HCT116 (cell line): ENCODE measurements around the gene ZFP36L2. TPM values are rescaled to one million over a fixed set of nuclear protein-coding genes. Genes with fewer than 3 reads are reported as not detected.

Experiments used
- ATAC-seq: fragments of 200-7000 bp; cut with Tn5 transposase; 2 replicates; pipeline ENCODE4 v1.9.1; 2020; ENCODE audit warnings: mild to moderate bottlenecking, moderate library complexity
- BruUV-seq: library from RNA; stranded (reverse); fragments of 400-500 nt; replicated peaks from 2 replicates; lab custom pipeline; 2021; lab: Mats Ljungman, UMichigan
- CTCF ChIA-PET: fragments of 300-600 bp; sonication (Branson Sonifier 250); formaldehyde crosslinking; loops from one replicate; lab custom pipeline; 2021; ENCODE audit warnings: antibody characterized with exemption; lab: Charles Lee
- POLR2A ChIA-PET: fragments of 300-600, 350-600 bp; sonication (Branson Sonifier 250); formaldehyde crosslinking; loops from one replicate; lab custom pipeline; 2021; ENCODE audit warnings: antibody characterized with exemption; lab: Charles Lee
- RAD21 ChIA-PET, 2 experiments: fragments of 300-600 bp; sonication (Branson Sonifier 250); formaldehyde crosslinking; loops; one replicate each; lab custom pipeline; 2023; ENCODE audit warnings: low total read pairs in 2 of 2; ENCODE audit not compliant: uncharacterized antibody in 2 of 2, unreplicated experiment in 2 of 2, low non-redundant PET in 1 of 2; lab: Charles Lee
- DNase-seq: peaks from one replicate; pipeline ENCODE4 v3.0.0-alpha.2; 2010; ENCODE audit warnings: low read depth, low spot score
- H2AFZ ChIP-seq: fragments of 200-600 bp; shearing (Covaris generic), sonication (generic); 2 replicates; pipeline ENCODE4 v1.6.1; 2017; ENCODE audit warnings: low read depth, mixed run types, mixed read lengths, antibody characterized with exemption, low read length; ENCODE audit not compliant: poor library complexity, severe bottlenecking
- H3K27ac ChIP-seq: 2 replicates; pipeline ENCODE4 v1.5.1; 2012; ENCODE audit warnings: low read depth, low read length
- H3K27me3 ChIP-seq: fragments of 200-600 bp; sonication (generic); 2 replicates; pipeline ENCODE4 v1.6.1; 2016; ENCODE audit warnings: mixed run types, low read length, mixed read lengths; ENCODE audit not compliant: insufficient read depth
- H3K36me3 ChIP-seq, 2 experiments: fragments of 200-500 bp in 1 of 2; fragments of 200-600 bp in 1 of 2; sonication (Bioruptor generic) in 1 of 2; sonication (generic) in 1 of 2; 2 replicates each; pipeline versions ENCODE4 v1.5.1 to v1.6.1; 2014 to 2016; ENCODE audit warnings: low read length in 2 of 2, inconsistent platforms in 1 of 2, mixed read lengths in 1 of 2, mixed run types in 1 of 2; ENCODE audit not compliant: insufficient read depth in 2 of 2, control insufficient read depth in 1 of 2
- H3K4me1 ChIP-seq, 2 experiments: fragments of 200-600 bp in 1 of 2; sonication (generic) in 1 of 2; 2 replicates each; pipeline versions ENCODE4 v1.5.1 to v1.6.1; 2012 to 2017; ENCODE audit warnings: low read length in 2 of 2, inconsistent platforms in 1 of 2, mild to moderate bottlenecking in 1 of 2, mixed read lengths in 1 of 2, mixed run types in 1 of 2, moderate library complexity in 1 of 2; ENCODE audit not compliant: insufficient read depth in 2 of 2, control insufficient read depth in 1 of 2
- H3K4me2 ChIP-seq: fragments of 200-600 bp; sonication (generic); 2 replicates; pipeline ENCODE4 v1.6.1; 2017; ENCODE audit warnings: mixed run types, low read length, mixed read lengths
- H3K4me3 ChIP-seq, 2 experiments: fragments of 200-600 bp in 1 of 2; sonication (generic) in 1 of 2; replicated peaks in 1 of 2; 2 replicates each; pipeline ENCODE4 v1.5.1; 2011 to 2016; ENCODE audit warnings: low read length in 2 of 2, control low read depth in 1 of 2, low read depth in 1 of 2, mild to moderate bottlenecking in 1 of 2, mixed read lengths in 1 of 2, mixed run types in 1 of 2
- H3K79me2 ChIP-seq: fragments of 200-600 bp; sonication (generic); 2 replicates; pipeline ENCODE4 v1.6.1; 2017; ENCODE audit warnings: mild to moderate bottlenecking, mixed run types, low read length, moderate library complexity, mixed read lengths; ENCODE audit not compliant: insufficient read depth
- H3K9ac ChIP-seq: fragments of 200-600 bp; sonication (generic); 2 replicates; pipeline ENCODE4 v1.6.1; 2016; ENCODE audit warnings: low read length, mixed read lengths
- H3K9me2 ChIP-seq: fragments of 200-600 bp; sonication (generic), shearing (Covaris generic); 2 replicates; pipeline ENCODE4 v1.6.1; 2017; ENCODE audit warnings: mixed run types, mild to moderate bottlenecking, moderate library complexity; ENCODE audit not compliant: insufficient read depth
- H3K9me3 ChIP-seq, 2 experiments: fragments of 200-500 bp in 1 of 2; fragments of 200-600 bp in 1 of 2; sonication (Bioruptor generic) in 1 of 2; sonication (generic) in 1 of 2; 2 replicates each; pipeline ENCODE4 v1.6.1; 2014 to 2017; ENCODE audit warnings: low read length in 2 of 2, mixed read lengths in 2 of 2, inconsistent platforms in 1 of 2, low read depth in 1 of 2, mild to moderate bottlenecking in 1 of 2, mixed run types in 1 of 2, moderate library complexity in 1 of 2; ENCODE audit not compliant: control insufficient read depth in 1 of 2, insufficient read depth in 1 of 2
- H4K20me1 ChIP-seq: fragments of 200-600 bp; sonication (generic), shearing (Covaris generic); 2 replicates; pipeline ENCODE4 v1.6.1; 2017; ENCODE audit warnings: mixed run types, mild to moderate bottlenecking, moderate library complexity; ENCODE audit not compliant: insufficient read depth
- CBX3 ChIP-seq: IDR thresholded peaks from 2 replicates; pipeline ENCODE4 v1.6.1; 2012; ENCODE audit warnings: low read depth
- CEBPB ChIP-seq: IDR thresholded peaks from 2 replicates; pipeline ENCODE4 v1.6.1; 2012; ENCODE audit warnings: low read depth
- EGR1 ChIP-seq: IDR thresholded peaks from 2 replicates; pipeline ENCODE4 v1.6.1; 2012; ENCODE audit warnings: low read depth
- ELF1 ChIP-seq: IDR thresholded peaks from 2 replicates; pipeline ENCODE4 v1.6.1; 2012; ENCODE audit warnings: low read depth, borderline replicate concordance
- EZH2 ChIP-seq: fragments of 200-600 bp; sonication (generic); IDR thresholded peaks from 2 replicates; pipeline ENCODE4 v1.6.1; 2017; ENCODE audit warnings: antibody characterized with exemption, mixed run types
- EZH2phosphoT487 ChIP-seq: fragments of 200-600 bp; IDR thresholded peaks from 2 replicates; pipeline ENCODE4 v1.6.1; 2018; ENCODE audit warnings: antibody characterized with exemption, borderline replicate concordance
- FOSL1 ChIP-seq: IDR thresholded peaks from 2 replicates; pipeline ENCODE4 v1.6.1; 2012; ENCODE audit warnings: low read depth
- JUND ChIP-seq: IDR thresholded peaks from 2 replicates; pipeline ENCODE4 v1.6.1; 2012
- POLR2A ChIP-seq: IDR thresholded peaks from 2 replicates; pipeline ENCODE4 v1.7.0; 2011; ENCODE audit warnings: borderline replicate concordance; ENCODE audit not compliant: insufficient read depth, insufficient read length; ENCODE audit errors: extremely low read depth
- POLR2AphosphoS5 ChIP-seq: IDR thresholded peaks from 2 replicates; pipeline ENCODE4 v1.6.1; 2011; ENCODE audit warnings: mild to moderate bottlenecking, low read depth, low read length, moderate library complexity
- RAD21 ChIP-seq: IDR thresholded peaks from 2 replicates; pipeline ENCODE4 v1.6.1; 2012; ENCODE audit warnings: low read depth, mild to moderate bottlenecking
- SP1 ChIP-seq: IDR thresholded peaks from 2 replicates; pipeline ENCODE4 v1.6.1; 2012; ENCODE audit warnings: low read depth
- SRF ChIP-seq: IDR thresholded peaks from 2 replicates; pipeline ENCODE4 v1.6.1; 2012; ENCODE audit warnings: low read depth
- TCF7L2 ChIP-seq: IDR thresholded peaks from 2 replicates; pipeline ENCODE4 v1.7.0; 2011; ENCODE audit warnings: borderline replicate concordance, inconsistent platforms; ENCODE audit not compliant: insufficient read depth, insufficient read length; ENCODE audit errors: extremely low read depth
- YY1 ChIP-seq: IDR thresholded peaks from 2 replicates; pipeline ENCODE4 v1.6.1; 2011; ENCODE audit warnings: low read length, low read depth, moderate library complexity, mild to moderate bottlenecking; ENCODE audit not compliant: insufficient replicate concordance; ENCODE audit errors: extremely low read depth
- ZFX ChIP-seq: fragments of 450-650 bp; IDR thresholded peaks from 2 replicates; pipeline ENCODE4 v1.6.1; 2017
- ZNF274 ChIP-seq: fragments of 200-500 bp; sonication (Bioruptor generic); IDR thresholded peaks from 2 replicates; pipeline ENCODE4 v1.6.1; 2014; ENCODE audit warnings: mild to moderate bottlenecking, low read depth, low read length, inconsistent platforms
- intact Hi-C: fragments of 100-400 bp; cut with micrococcal nuclease; formaldehyde crosslinking; loops from 2 replicates; pipeline ENCODE4 v1.10.0; 2022
- total RNA-seq: library from RNA; stranded (reverse); gene quantifications from one replicate; pipeline ENCODE4 v1.2.1, GENCODE V29; 2021; ENCODE audit not compliant: unreplicated experiment
- TF ChIP-seq, protein P1 (sequence below): IDR thresholded peaks from 2 replicates; pipeline ENCODE4 v1.6.1; 2012
- TF ChIP-seq, protein P2 (sequence below): IDR thresholded peaks from 2 replicates; pipeline ENCODE4 v1.6.1; 2012
- TF ChIP-seq, protein P3 (sequence below), 3 experiments: fragments of 200-600 bp in 1 of 3; sonication (generic) in 1 of 3; IDR thresholded peaks in 2 of 3; conservative IDR thresholded peaks in 1 of 3; 2 replicates each; pipeline ENCODE4 v1.5.1; 2012 to 2017; ENCODE audit warnings: low read depth in 2 of 3, low read length in 2 of 3, antibody characterized with exemption in 1 of 3, borderline replicate concordance in 1 of 3, control low read depth in 1 of 3, mild to moderate bottlenecking in 1 of 3, mixed read lengths in 1 of 3, mixed run types in 1 of 3, moderate library complexity in 1 of 3; ENCODE audit not compliant: insufficient read depth in 1 of 3

ZFP36L2 gene
- total RNA-seq, 1 experiment from 2014 or later, result 30.3 TPM

DNA sequence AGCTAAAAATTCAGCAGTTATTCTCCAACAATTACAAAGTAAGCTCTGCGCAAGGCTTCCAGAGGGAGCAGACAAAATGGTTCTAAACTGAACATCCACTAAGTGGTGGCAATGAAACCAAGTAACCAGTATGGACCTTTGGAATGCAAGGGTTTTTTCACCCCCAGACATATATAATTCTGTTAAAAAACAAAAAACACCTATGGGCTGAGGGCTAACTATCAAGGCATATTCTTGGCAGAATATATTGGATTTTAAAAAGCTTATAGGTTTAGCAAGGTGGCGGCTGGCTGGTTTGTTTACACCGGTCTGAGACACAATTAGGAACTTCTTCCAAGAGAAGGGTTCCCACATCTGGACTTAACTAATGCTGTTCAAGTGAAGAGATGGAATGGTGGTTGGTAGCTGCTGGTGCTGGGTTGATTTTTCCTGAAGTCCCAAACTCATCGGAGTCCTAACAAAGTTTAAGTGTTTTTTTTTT is 2.8 kb downstream of the ZFP36L2 start (continued):
- TF ChIP-seq EZH2 (no peak), EGR1 (no peak), EZH2phosphoT487 (no peak), YY1 (no peak)

DNA sequence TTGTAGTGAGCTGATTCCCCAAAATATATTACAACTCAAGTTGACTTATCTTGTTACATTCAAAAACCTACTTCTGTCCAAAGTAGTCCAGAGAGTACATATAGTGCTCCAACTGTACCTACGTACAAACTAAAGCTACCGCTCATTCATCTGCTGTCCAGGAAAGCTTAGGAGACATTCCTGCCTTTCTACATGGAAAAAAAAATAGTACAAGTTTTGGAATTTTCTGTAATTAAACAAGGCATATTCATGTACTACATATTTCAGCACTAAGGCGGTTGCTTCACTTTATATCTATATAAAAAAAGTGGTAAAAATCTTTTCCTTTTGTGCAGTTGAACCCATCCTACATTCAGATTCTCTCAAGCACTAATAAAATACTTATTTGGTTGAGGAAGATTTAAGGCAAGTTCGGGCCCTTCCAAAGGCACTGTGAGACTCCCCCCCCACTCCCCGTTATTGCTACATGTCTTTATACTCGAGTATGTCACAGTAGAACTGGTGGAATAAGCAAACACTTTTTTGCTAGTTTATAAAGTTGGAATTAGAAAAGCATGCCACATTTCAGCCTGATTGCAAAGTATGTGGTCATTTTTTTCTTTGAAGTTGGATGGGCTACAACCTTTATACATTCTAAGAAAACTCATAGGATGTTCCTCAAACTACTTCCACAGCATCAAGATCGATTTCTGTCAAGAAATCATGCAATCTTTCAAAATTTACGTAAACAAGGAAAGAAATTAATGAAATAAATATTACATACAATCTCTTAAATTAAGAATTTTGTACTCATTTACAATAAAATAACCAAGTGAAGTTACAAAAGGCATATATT is 3.7 kb downstream of the ZFP36L2 start:
- H3K27ac ChIP-seq, result peak overlapping the region; percentile 90; the same call in 1 of the 2 replicates
- H3K9ac ChIP-seq, result no peak overlapping the region
- H3K27me3 ChIP-seq, result no peaks in the 10 kb centered on the region
- ChIA-PET CTCF (interaction anchor here (0.9 to 3.1 kb wide), 8 partner anchors 23 to 364 kb away, joined by 3 to 15 read pairs (median 3); no protein-coding TSS in a partner anchor), POLR2A (interaction anchor here (0.8 to 1.6 kb wide), 5 partner anchors 9 to 65 kb away, joined by 3 to 5 read pairs (median 4); no protein-coding TSS in a partner anchor), RAD21 (interaction anchor here in 1 of 2 experiments (0.6 kb wide), 1 partner anchor 117 kb away, joined by 3 read pairs; no protein-coding TSS in a partner anchor)
- H3K4me3 ChIP-seq, result no peak overlapping the region
- no peaks in the 10 kb centered on the region for H3K9me3 ChIP-seq
- H3K79me2 ChIP-seq, result peaks cover 48% of the 10 kb centered on the region
- no peaks in the 10 kb centered on the region for H4K20me1 ChIP-seq
- peaks cover 10 to 12% of the 10 kb centered on the region in 2 experiments; a peak in 3 of 4 replicates for H3K36me3 ChIP-seq
- ATAC-seq, result no peak
- intact Hi-C loops, result no loop called here
- H3K9me2 ChIP-seq, result no peaks in the 10 kb centered on the region
- DNase-seq, result no peak
- H3K4me1 ChIP-seq, result peaks cover 45 to 73% of the 10 kb centered on the region in 2 experiments
- H2AFZ ChIP-seq, result no peak overlapping the region
- BruUV-seq, result TSS peak; percentile 55
- H3K4me2 ChIP-seq, result peak overlapping the region; percentile 91
- no peak for TF ChIP-seq EZH2
- TF ChIP-seq, protein P1, sequence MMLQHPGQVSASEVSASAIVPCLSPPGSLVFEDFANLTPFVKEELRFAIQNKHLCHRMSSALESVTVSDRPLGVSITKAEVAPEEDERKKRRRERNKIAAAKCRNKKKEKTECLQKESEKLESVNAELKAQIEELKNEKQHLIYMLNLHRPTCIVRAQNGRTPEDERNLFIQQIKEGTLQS, result no peak
- TF ChIP-seq, protein P2, sequence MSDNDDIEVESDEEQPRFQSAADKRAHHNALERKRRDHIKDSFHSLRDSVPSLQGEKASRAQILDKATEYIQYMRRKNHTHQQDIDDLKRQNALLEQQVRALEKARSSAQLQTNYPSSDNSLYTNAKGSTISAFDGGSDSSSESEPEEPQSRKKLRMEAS, result no peak
- TF ChIP-seq, protein P3, sequence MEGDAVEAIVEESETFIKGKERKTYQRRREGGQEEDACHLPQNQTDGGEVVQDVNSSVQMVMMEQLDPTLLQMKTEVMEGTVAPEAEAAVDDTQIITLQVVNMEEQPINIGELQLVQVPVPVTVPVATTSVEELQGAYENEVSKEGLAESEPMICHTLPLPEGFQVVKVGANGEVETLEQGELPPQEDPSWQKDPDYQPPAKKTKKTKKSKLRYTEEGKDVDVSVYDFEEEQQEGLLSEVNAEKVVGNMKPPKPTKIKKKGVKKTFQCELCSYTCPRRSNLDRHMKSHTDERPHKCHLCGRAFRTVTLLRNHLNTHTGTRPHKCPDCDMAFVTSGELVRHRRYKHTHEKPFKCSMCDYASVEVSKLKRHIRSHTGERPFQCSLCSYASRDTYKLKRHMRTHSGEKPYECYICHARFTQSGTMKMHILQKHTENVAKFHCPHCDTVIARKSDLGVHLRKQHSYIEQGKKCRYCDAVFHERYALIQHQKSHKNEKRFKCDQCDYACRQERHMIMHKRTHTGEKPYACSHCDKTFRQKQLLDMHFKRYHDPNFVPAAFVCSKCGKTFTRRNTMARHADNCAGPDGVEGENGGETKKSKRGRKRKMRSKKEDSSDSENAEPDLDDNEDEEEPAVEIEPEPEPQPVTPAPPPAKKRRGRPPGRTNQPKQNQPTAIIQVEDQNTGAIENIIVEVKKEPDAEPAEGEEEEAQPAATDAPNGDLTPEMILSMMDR (IDR thresholded peaks at IDR 0.05 in 2 of 3, conservative IDR thresholded peaks at IDR 0.05 in 1 of 3; ENCODE audit: borderline replicate concordance in 1 of 3, insufficient read depth in 1 of 3, low read depth in 2 of 3, low read length in 2 of 3), result no peak
- no peak for TF ChIP-seq CEBPB
- TF ChIP-seq RAD21, result no peak
- TF ChIP-seq POLR2AphosphoS5, result no peak
- TF ChIP-seq POLR2A, result no peak
- TF ChIP-seq CBX3, result no peak
- TF ChIP-seq FOSL1, result no peak
- TF ChIP-seq ZNF274, result no peak
- TF ChIP-seq JUND, result no peak
- no peak for TF ChIP-seq ELF1
- TF ChIP-seq SRF, result no peak
- TF ChIP-seq TCF7L2, result no peak
- no peak for TF ChIP-seq SP1
- TF ChIP-seq ZFX, result no peak
